Measurements from ENCODE around the gene PAPOLA.

The PAPOLA gene

DNA sequence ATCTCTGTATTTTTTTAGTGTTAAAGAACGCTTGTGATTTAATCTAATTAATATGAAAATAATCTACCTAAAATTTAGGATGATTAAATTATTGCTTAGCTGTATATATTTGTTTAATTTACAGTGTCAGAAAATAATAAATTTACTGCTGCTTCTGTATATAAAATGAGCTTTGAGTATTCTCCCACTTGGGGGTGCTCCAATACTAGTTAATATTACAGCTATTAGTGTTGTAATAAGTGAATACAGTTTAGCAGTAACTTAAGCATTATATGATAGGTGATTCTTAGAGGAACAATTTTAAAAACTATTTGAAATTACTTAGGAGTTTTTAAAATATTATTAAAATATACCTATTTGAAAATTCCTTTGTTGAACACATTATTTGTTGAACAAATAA lies 62.2 kb downstream of the PAPOLA start:
- DNase-seq (ENCODE audit: low read depth in 1 of 2, low spot score in 1 of 2), result no peak

GRCh38 chr14:96565811-96566210 lies 63.6 kb downstream of the PAPOLA start:
- no peak for DNase-seq (ENCODE audit: low read depth in 1 of 2, low spot score in 1 of 2)

DNA sequence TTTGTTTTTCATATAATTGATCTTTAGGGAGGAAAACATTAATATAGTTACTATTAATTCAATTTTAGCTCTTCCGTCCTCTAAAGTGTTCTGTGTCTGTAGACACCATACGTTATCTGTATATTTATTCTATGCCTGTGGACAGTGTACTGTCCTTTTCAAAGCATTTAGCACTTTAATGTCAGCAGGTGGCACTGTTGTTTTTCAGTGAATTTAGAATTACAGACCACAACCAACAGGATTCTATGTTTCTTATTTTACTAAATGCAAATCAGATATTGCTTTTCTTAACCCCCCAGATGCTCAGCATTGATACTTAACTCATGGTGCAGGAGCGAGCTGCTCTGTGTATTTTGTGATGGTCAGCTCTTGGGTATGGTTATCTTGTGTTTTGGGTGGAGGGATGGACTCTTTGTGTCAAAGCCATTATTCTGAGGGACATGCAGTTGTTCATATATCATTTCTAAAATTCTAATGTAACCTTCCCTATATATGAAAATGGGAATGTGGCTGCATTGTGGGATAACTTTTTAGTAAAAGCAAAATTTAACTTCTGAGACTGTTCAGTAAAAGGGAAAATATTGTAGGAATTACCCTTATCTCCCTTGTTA lies 65.2 kb downstream of the PAPOLA start:
- DNase-seq (ENCODE audit: low read depth in 1 of 2, low spot score in 1 of 2), result no peak

GRCh38 chr14:96568621-96569020 lies 66.4 kb downstream of the PAPOLA start:
- DNase-seq (ENCODE audit: low read depth in 1 of 2, low spot score in 1 of 2), result no peak

- DNase-seq (ENCODE audit: low read depth in 1 of 2, low spot score in 1 of 2), result no peak
These were observed 69.1 kb downstream of the PAPOLA start for GRCh38 chr14:96571311-96571710.

GRCh38 chr14:96573473-96574100 lies 71.4 kb downstream of the PAPOLA start:
- DNase-seq (ENCODE audit: low read depth in 1 of 2, low spot score in 1 of 2), result no peak

GRCh38 chr14:96574171-96574632 lies 72.0 kb downstream of the PAPOLA start:
- no peak for DNase-seq (ENCODE audit: low read depth in 1 of 2, low spot score in 1 of 2)

DNA sequence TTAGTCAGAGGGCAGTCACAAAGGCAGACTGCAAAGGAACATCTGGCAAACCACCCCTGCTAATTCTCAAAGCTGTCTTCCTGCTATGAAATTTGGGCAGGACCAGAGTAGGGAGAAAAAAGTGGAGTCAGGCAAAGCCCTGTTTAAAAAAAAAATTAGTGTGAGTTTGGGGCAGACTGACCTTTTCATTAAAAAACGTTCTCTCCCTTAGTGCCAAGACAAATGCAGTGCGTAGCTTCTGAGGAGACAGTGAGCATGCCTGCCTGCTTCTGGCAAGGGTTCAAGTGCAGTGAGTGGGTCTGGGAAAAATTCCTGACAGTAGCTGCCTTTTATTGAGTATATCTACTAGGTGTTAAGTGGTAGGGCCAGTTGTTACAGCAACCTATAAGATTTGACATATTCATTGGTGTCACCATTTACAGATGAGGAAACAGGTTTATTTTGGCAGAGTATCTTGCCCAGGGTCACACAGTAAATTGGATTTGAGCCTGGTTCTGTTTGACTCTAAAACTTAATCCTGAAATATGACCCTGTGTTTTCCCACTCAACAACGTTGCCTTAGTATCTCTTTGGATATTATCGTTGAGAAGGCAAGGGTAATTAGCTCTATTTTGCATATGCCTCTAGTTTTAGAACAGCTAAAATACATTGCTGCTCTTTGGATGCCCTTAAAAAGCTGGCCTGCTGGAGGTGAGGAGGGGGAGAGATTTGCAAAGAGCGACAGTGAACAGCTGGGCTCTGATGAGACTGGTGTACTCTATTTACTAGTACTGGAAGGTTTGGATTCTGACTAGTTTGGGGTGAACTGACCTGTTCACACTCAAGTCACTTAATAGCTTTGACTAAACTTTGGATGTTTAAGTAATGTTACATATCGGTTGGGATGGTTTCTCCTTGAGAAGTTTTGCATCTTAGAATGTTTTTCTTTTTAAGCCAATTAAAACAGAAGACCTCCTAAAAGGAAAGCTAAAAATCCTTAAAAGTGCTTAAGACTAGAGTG lies 72.8 kb downstream of the PAPOLA start:
- DNase-seq (ENCODE audit: low read depth in 1 of 2, low spot score in 1 of 2), result no peak

DNA sequence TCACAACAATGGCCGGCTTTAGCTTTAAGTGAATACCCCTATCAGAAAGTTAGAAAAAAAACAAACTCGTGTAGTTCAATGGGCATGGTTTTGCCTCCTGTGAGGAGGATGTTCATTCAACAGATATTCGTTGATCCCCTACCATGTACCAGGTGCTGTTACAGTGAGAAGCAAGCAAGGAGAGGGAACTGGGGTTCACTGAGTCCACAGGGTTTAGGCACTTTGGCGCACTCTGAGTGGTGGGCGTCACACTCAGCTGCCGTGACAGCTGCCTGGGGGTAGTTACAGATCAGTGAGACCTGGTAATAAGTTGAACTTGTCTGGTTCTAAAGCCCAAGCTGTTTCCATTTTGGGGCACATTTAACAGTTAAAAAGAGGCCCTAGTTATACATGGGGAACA lies 74.2 kb downstream of the PAPOLA start:
- DNase-seq (ENCODE audit: low read depth in 1 of 2, low spot score in 1 of 2), result no peak

GRCh38 chr14:96576937-96577336 lies 74.8 kb downstream of the PAPOLA start:
- no peak for DNase-seq (ENCODE audit: low read depth in 1 of 2, low spot score in 1 of 2)

DNA sequence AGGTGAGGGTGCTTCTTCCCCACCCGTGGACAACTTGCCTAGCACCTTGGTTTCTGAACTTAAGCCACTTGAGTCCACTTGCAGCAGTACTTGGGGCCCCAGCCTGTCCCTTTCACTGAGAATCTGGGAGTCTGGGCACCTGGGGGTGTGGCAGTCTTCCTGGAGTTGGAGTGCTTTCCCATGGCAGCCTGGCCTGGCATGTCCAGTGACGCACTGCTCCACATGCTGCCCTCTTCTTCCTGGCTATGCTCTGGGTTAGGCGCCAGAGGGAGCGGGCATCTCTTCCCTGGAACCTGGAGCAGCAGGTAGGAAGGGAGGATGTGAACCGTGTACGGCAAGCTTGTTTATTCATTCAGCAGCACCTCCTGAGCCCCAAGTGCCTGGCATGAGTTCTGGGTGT lies 76.4 kb downstream of the PAPOLA start:
- DNase-seq (ENCODE audit: low read depth in 1 of 2, low spot score in 1 of 2), result no peak

GRCh38 chr14:96579358-96579757 lies 77.2 kb downstream of the PAPOLA start:
- DNase-seq (ENCODE audit: low read depth in 1 of 2, low spot score in 1 of 2), result no peak

GRCh38 chr14:96579855-96580254 lies 77.7 kb downstream of the PAPOLA start:
- DNase-seq (ENCODE audit: low read depth in 1 of 2, low spot score in 1 of 2), result no peak

DNA sequence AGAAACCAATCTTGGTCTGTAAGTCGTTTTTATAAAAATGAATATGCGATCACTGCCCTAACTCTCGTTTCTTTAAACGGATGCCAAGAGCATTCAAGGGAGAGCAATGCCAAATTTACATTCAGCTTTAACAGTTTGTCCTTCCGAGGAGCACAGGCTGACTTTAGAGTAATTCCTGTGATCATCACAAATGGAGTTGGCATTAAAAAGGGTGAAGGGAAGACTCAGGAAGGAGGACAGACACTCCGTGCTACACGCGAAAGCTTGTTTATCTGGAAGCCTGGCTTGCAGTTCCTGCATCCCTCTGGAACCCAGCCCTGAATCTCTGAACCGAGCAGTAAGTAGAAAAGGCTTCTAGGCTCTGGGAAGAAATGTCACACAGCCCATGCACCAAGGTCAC lies 78.4 kb downstream of the PAPOLA start:
- no peak for DNase-seq (ENCODE audit: low read depth in 1 of 2, low spot score in 1 of 2)

DNA sequence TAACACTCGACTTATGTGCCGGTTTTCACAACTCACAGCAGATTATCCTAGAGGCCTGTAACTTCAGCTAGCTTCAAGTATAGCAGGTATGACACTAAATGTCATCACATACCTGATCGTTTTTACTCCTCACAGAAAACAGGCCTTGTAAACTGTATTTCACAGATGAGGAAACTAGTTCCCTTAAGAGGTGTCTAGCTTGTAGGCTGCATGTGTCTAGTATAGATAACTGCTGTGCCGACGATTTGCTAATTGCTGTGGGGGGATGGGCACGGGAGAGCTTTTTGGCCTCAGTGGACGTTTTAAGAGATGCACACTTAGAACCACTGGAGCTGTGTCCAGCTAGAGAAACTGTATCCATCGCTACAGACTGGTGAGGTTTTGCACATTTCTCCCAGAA lies 78.8 kb downstream of the PAPOLA start:
- no peak for DNase-seq (ENCODE audit: low read depth in 1 of 2, low spot score in 1 of 2)

GRCh38 chr14:96581902-96582301 lies 79.7 kb downstream of the PAPOLA start:
- DNase-seq (ENCODE audit: low read depth in 1 of 2, low spot score in 1 of 2), result no peak

DNA sequence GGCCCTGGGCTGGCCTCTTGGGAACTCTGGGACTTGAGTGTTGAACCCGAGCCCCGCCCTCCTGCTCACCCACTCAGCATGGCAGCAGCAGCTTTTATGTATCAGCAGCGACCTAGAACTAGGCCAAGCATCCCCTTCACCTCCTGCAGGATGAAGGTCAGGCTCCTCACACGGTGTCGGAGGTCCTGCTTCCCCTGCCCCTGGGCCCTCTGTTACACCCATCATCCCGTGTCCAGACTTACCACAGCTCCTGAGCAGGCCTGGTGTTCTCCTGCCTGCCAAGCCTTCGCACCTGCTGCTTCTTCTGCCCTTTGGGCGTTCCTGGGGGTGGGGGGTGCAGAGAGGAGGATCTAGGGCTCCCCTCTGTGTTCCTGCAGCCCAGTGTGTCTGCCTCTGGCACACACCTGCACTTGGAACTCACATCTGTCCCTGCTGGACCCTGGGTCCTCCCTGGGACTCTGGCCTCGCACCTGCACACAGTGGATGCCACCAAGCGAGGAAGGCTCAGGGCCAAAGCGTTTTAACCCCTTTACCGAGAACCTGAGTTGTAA lies 80.3 kb downstream of the PAPOLA start:
- DNase-seq (ENCODE audit: low read depth in 1 of 2, low spot score in 1 of 2), result no peak

GRCh38 chr14:96582995-96583394 lies 80.8 kb downstream of the PAPOLA start:
- no peak for DNase-seq (ENCODE audit: low read depth in 1 of 2, low spot score in 1 of 2)

GRCh38 chr14:96583569-96584041 lies 81.4 kb downstream of the PAPOLA start:
- DNase-seq (ENCODE audit: low read depth in 1 of 2, low spot score in 1 of 2), result no peak

GRCh38 chr14:96584199-96584906 lies 82.2 kb downstream of the PAPOLA start:
- DNase-seq (ENCODE audit: low read depth in 1 of 2, low spot score in 1 of 2), result no peak

Measured in activated T-helper 1 cell treated with anti-CD3 and anti-CD28 coated beads, Interleukin-2, amount 50 U/mL, for 16 hours (primary cell).